ENCODE measurements around the gene ADGRG7. TPM values are rescaled to one million over a fixed set of nuclear protein-coding genes. Genes with fewer than 3 reads are reported as not detected.

ADGRG7 gene
- total and polyA plus RNA-seq, 2 donors from 2014 or later, result not detected

DNA sequence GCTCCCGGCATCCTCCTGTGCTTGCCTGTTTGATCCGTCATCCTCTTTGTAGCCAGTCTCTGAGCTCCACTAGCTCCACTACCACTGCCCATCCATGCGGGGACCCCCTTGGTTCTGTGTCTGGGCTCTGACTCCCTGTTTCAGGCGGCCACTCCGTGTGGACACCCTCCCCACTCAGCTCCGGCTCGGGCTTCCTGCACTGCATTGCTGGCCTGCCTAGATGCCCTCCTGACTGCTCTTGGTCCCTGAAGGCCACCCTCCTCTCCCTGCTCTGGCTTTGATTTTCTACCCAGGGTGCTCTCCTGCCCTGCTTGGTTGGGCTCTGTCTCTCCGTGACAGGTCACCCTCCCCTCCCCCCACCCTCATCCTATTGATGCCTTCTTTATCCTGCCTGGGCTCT lies 4.0 kb upstream of the ADGRG7 start:
- H3K4me3 ChIP-seq (ENCODE audit: low read length in 3 of 3), result no peak overlapping the region
- DNase-seq (peak in 1 of 5 donors; percentile 67), FAIRE-seq (no peak)
- no peaks in the 10 kb centered on the region for H3K36me3 ChIP-seq (ENCODE audit: control insufficient read depth in 2 of 3, insufficient read depth in 3 of 3, low read length in 3 of 3)
- intact Hi-C loops (cut with DNase I), result no loop called here
- TF ChIP-seq, protein P1, sequence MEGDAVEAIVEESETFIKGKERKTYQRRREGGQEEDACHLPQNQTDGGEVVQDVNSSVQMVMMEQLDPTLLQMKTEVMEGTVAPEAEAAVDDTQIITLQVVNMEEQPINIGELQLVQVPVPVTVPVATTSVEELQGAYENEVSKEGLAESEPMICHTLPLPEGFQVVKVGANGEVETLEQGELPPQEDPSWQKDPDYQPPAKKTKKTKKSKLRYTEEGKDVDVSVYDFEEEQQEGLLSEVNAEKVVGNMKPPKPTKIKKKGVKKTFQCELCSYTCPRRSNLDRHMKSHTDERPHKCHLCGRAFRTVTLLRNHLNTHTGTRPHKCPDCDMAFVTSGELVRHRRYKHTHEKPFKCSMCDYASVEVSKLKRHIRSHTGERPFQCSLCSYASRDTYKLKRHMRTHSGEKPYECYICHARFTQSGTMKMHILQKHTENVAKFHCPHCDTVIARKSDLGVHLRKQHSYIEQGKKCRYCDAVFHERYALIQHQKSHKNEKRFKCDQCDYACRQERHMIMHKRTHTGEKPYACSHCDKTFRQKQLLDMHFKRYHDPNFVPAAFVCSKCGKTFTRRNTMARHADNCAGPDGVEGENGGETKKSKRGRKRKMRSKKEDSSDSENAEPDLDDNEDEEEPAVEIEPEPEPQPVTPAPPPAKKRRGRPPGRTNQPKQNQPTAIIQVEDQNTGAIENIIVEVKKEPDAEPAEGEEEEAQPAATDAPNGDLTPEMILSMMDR (IDR thresholded peaks at IDR 0.05; ENCODE audit: borderline replicate concordance, extremely low read depth, insufficient read depth), result no peak
- no peaks in the 10 kb centered on the region for H3K9me3 ChIP-seq (ENCODE audit: control insufficient read depth in 2 of 3, insufficient read depth in 1 of 3, low read length in 3 of 3)
- H3K27me3 ChIP-seq (ENCODE audit: control insufficient read depth, insufficient read depth, low read length), result no peaks in the 10 kb centered on the region
- H3K27ac ChIP-seq (ENCODE audit: low read depth in 2 of 2, low read length in 2 of 2), result no peak overlapping the region
- H3K4me1 ChIP-seq (ENCODE audit: control insufficient read depth in 2 of 3, insufficient read depth in 2 of 3, low read depth in 1 of 3, low read length in 3 of 3), result peaks cover 0 to 2% (median 0%) of the 10 kb centered on the region in 3 donors
- H3K9ac ChIP-seq (ENCODE audit: low read length in 3 of 3), result no peak overlapping the region

DNA sequence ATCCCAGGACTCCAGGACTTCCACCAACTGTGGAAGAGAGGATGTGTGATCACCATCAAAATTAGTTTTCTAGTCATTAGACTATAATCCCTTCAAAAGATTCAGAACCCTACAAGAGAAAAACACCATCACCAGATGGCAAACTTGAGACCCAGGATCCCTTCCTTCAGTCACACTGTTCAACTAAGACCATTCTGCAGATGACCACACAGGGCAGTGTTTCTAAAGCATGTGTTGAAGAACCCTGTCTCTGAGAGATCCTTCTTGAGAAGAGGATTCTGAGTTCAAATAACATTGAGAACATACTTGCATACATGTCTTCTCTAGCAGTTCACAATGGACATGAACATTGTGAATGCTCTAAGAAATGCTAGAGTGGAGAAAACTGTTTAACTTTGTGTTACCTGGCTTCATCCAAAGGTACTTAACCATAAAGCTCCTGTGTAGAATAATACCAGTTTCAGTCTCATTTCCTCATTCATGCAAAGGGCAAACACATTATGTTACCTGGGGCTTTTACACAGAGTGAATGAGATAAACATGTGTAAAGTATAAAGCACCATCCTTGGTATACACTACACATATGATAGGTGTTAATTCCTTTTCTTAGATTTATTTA lies 2.4 kb upstream of the ADGRG7 start:
- Histone ChIP-seq H3K36me3 (ENCODE audit: control insufficient read depth in 2 of 3, insufficient read depth in 3 of 3, low read length in 3 of 3) (no peaks in the 10 kb centered on the region), H3K27ac (ENCODE audit: low read depth in 2 of 2, low read length in 2 of 2) (no peak overlapping the region), H3K9ac (ENCODE audit: low read length in 3 of 3) (no peak overlapping the region), H3K4me1 (ENCODE audit: control insufficient read depth in 2 of 3, insufficient read depth in 2 of 3, low read depth in 1 of 3, low read length in 3 of 3) (peaks cover 0 to 2% (median 0%) of the 10 kb centered on the region in 3 donors), H3K27me3 (ENCODE audit: control insufficient read depth, insufficient read depth, low read length) (no peaks in the 10 kb centered on the region), H3K9me3 (ENCODE audit: control insufficient read depth in 2 of 3, insufficient read depth in 1 of 3, low read length in 3 of 3) (no peaks in the 10 kb centered on the region), H3K4me3 (ENCODE audit: low read length in 3 of 3) (no peak overlapping the region)
- FAIRE-seq (no peak), DNase-seq (no peak)
- intact Hi-C loops (cut with DNase I), result no loop called here
- TF ChIP-seq, protein P1 (IDR thresholded peaks at IDR 0.05; ENCODE audit: borderline replicate concordance, extremely low read depth, insufficient read depth), result no peak

DNA sequence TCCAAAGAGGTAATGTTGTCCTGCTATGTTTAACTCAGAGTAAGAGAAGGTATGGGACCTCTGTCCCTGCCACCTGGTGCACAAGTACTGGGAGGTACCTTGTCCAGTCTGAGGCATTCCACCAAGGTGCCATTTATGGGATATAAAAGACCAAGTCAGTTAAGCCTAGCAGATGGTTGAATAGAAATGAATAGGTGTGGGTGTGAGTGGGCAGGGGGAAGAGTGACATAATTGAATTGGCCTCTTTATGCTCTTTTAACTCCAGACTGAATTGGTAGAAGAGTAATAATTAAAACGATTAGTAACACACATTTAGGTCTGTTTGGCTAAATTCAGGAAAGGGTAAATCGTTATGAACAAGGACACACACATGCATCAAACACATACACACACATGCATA lies 562 bp downstream of the ADGRG7 start:
- DNase-seq (no peak), FAIRE-seq (no peak)
- no peaks in the 10 kb centered on the region for H3K36me3 ChIP-seq (ENCODE audit: control insufficient read depth in 2 of 3, insufficient read depth in 3 of 3, low read length in 3 of 3)
- no peak overlapping the region for H3K4me3 ChIP-seq (ENCODE audit: low read length in 3 of 3)
- H3K4me1 ChIP-seq (ENCODE audit: control insufficient read depth in 2 of 3, insufficient read depth in 2 of 3, low read depth in 1 of 3, low read length in 3 of 3), result no peaks in the 10 kb centered on the region
- H3K27ac ChIP-seq (ENCODE audit: low read depth in 2 of 2, low read length in 2 of 2), result no peak overlapping the region
- TF ChIP-seq, protein P1 (IDR thresholded peaks at IDR 0.05; ENCODE audit: borderline replicate concordance, extremely low read depth, insufficient read depth), result no peak
- intact Hi-C loops (cut with DNase I), result no loop called here
- H3K9me3 ChIP-seq (ENCODE audit: control insufficient read depth in 2 of 3, insufficient read depth in 1 of 3, low read length in 3 of 3), result no peaks in the 10 kb centered on the region
- no peaks in the 10 kb centered on the region for H3K27me3 ChIP-seq (ENCODE audit: control insufficient read depth, insufficient read depth, low read length)
- no peak overlapping the region for H3K9ac ChIP-seq (ENCODE audit: low read length in 3 of 3)

- Histone ChIP-seq H3K9ac (ENCODE audit: low read length in 3 of 3) (no peak overlapping the region), H3K27me3 (ENCODE audit: control insufficient read depth, insufficient read depth, low read length) (no peaks in the 10 kb centered on the region), H3K9me3 (ENCODE audit: control insufficient read depth in 2 of 3, insufficient read depth in 1 of 3, low read length in 3 of 3) (no peaks in the 10 kb centered on the region), H3K4me3 (ENCODE audit: low read length in 3 of 3) (no peak overlapping the region), H3K4me1 (ENCODE audit: control insufficient read depth in 2 of 3, insufficient read depth in 2 of 3, low read depth in 1 of 3, low read length in 3 of 3) (no peaks in the 10 kb centered on the region), H3K27ac (ENCODE audit: low read depth in 2 of 2, low read length in 2 of 2) (no peak overlapping the region), H3K36me3 (ENCODE audit: control insufficient read depth in 2 of 3, insufficient read depth in 3 of 3, low read length in 3 of 3) (no peaks in the 10 kb centered on the region)
- no peak for DNase-seq
- no peak for FAIRE-seq
- TF ChIP-seq, protein P1 (IDR thresholded peaks at IDR 0.05; ENCODE audit: borderline replicate concordance, extremely low read depth, insufficient read depth), result no peak
- intact Hi-C loops (cut with DNase I), result no loop called here
These were observed 1.8 kb downstream of the ADGRG7 start for GRCh38 chr3:100611221-100611620.
